SH-SY5Y (cell line): ENCODE measurements around the gene MSANTD1.

Experiments used
- GATA2 ChIP-seq: IDR thresholded peaks from 2 replicates; pipeline ENCODE4 v1.6.1; 2011; ENCODE audit warnings: mild to moderate bottlenecking, low read depth, low read length
- GATA3 ChIP-seq: IDR thresholded peaks from 2 replicates; pipeline ENCODE4 v1.6.1; 2011; ENCODE audit warnings: low read depth, mild to moderate bottlenecking, low read length, moderate library complexity

- TF ChIP-seq GATA2 (no peak), GATA3 (no peak)
These were observed 50.4 kb downstream of the MSANTD1 start for GRCh38 chr4:3299122-3299975.
